Adrenal gland (tissue), 12 donors: Measurements from ENCODE around the gene BCL2. TPM values are rescaled to one million over a fixed set of nuclear protein-coding genes. Genes with fewer than 3 reads are reported as not detected.

Source experiments
- DNase-seq, 7 donors: peaks; one replicate each; pipeline ENCODE4 v3.0.0-alpha.2; 2019 to 2020
- H3K27ac ChIP-seq, 5 donors: fragments of 200-600 bp; sonication (generic) in 4 of 5; 1 replicate in 3 of 5; 2 replicates in 2 of 5; pipeline versions ENCODE4 v1.5.1 to v1.8.0; 2016 to 2020; ENCODE audit warnings: mild to moderate bottlenecking in 1 of 5
- H3K27me3 ChIP-seq: fragments of 200-600 bp; 2 replicates; pipeline ENCODE4 v1.8.0; 2021
- H3K36me3 ChIP-seq, 2 donors: fragments of 200-600 bp; replicated peaks in 1 of 2; 1 replicate in 1 of 2; 2 replicates in 1 of 2; pipeline versions ENCODE4 v1.5.1 to v1.8.0; 2018 to 2022
- H3K4me1 ChIP-seq, 2 donors: fragments of 200-600 bp; replicated peaks in 1 of 2; 1 replicate in 1 of 2; 2 replicates in 1 of 2; pipeline versions ENCODE4 v1.5.1 to v1.8.0; 2018 to 2021
- H3K4me3 ChIP-seq, 4 donors: fragments of 200-600 bp; sonication (generic) in 3 of 4; one replicate each; pipeline ENCODE4 v1.5.1; 2016 to 2018
- H3K9me3 ChIP-seq, 3 donors: fragments of 200-600 bp; sonication (generic) in 1 of 3; replicated peaks in 1 of 3; 1 replicate in 2 of 3; 2 replicates in 1 of 3; pipeline versions ENCODE4 v1.5.1 to v1.8.0; 2016 to 2021
- CTCF ChIP-seq, 6 experiments: fragments of 450-650 bp in 4 of 6; fragments of 200-600 bp in 2 of 6; sonication (generic) in 1 of 6; IDR thresholded peaks; 1 replicate in 5 of 6; 2 replicates in 1 of 6; pipeline versions ENCODE4 v1.5.1 to v1.8.0; 2016 to 2021; ENCODE audit warnings: antibody characterized with exemption in 6 of 6, mild to moderate bottlenecking in 2 of 6, moderate library complexity in 1 of 6
- POLR2A ChIP-seq, 2 donors: fragments of 450-650 bp; IDR thresholded peaks; one replicate each; pipeline ENCODE4 v1.6.1; 2017; ENCODE audit warnings: antibody characterized with exemption in 2 of 2, mild to moderate bottlenecking in 2 of 2, moderate library complexity in 1 of 2
- WGBS, 4 donors: extraction: QIAGEN DNeasy Blood & Tissue Kit in 2 of 4; methylation state at CpG; one replicate each; pipeline versions ENCODE4 v1.1.5 to v1.1.7; 2013 to 2017; 5-methylcytosine and 5-hydroxymethylcytosine counted together
- intact Hi-C, 2 donors: fragments of 100-400 bp; cut with DNase I; formaldehyde crosslinking; loops; one replicate each; pipeline versions ENCODE4 v1.14.1 to v1.15.0; 2022 to 2023
- polyA plus RNA-seq, 3 donors: library from polyadenylated mRNA; stranded (reverse); fragments of 200-250 nt in 2 of 3; fragments of 350-450 nt in 1 of 3; fragmentation: Illumina TruSeq in 1 of 3; extraction: RNeasy Lipid Tissue Mini Kit (QIAGEN cat#74804) in 1 of 3; gene quantifications; one replicate each; pipeline ENCODE4 v1.2.3, GENCODE V29; 2013 to 2014
- total RNA-seq, 9 donors: library from RNA; depleted of rRNA in 4 of 9; stranded (reverse); fragments of >200 nt in 4 of 9; fragments of 120-200 nt in 1 of 9; fragmentation: NEBNext Ultra II Directional in 1 of 9; extraction: Animal tissue kit (Norgen Biotek cat#: 25700) in 1 of 9; gene quantifications; one replicate each; pipeline versions ENCODE4 v1.1.0 to v1.2.4, GENCODE V29; 2013 to 2023
- donor health status: healthy with polysubstance abuse.
- donor health status: Bipolar disorder and iron deficiency.
- donor health status: DM: yes; HTN: yes; CAD: no.
- donor health status: DM: no; HTN: no; CAD: no.
- donor health status: DM: no; HTN: no; CAD: no.
- donor health status: DM: yes; HTN: yes; CAD: no.

Gene BCL2
- total and polyA plus RNA-seq, 12 donors: 0.85 to 7.7 (median 3.4) TPM

GRCh38 chr18:63262369-63263335 is 56.9 kb downstream of the BCL2 start:
- H3K4me1 ChIP-seq: no peaks in the 10 kb centered on the region
- peak overlapping the region in 2 of 5 donors; percentile 1 to 7 for H3K27ac ChIP-seq
- no peaks in the 10 kb centered on the region for H3K27me3 ChIP-seq
- 62 to 78% (median 69%) methylated on average over 12 of the region's 12 CpGs for WGBS, 4 donors
- no peak overlapping the region for H3K4me3 ChIP-seq
- intact Hi-C loops: no loop called here
- no peaks in the 10 kb centered on the region for H3K9me3 ChIP-seq
- TF ChIP-seq CTCF (IDR thresholded peaks at IDR 0.05): no peak
- no peak for TF ChIP-seq POLR2A (IDR thresholded peaks at IDR 0.05)
- H3K36me3 ChIP-seq: no peaks in the 10 kb centered on the region
- DNase-seq: no peak

GRCh38 chr18:63261029-63261428 is 58.5 kb downstream of the BCL2 start:
- no peaks in the 10 kb centered on the region for H3K36me3 ChIP-seq
- H3K4me3 ChIP-seq: no peak overlapping the region
- H3K27me3 ChIP-seq: no peaks in the 10 kb centered on the region
- H3K9me3 ChIP-seq: no peaks in the 10 kb centered on the region
- 78 to 92% (median 89%) methylated on average over 3 of the region's 3 CpGs for whole genome bisulfite sequencing, 4 donors
- intact Hi-C loops: no loop called here
- TF ChIP-seq POLR2A (IDR thresholded peaks at IDR 0.05) (no peak), CTCF (IDR thresholded peaks at IDR 0.05) (no peak)
- H3K27ac ChIP-seq: no peak overlapping the region
- H3K4me1 ChIP-seq: no peaks in the 10 kb centered on the region
- DNase-seq: no peak

GRCh38 chr18:63260380-63260754 is 59.2 kb downstream of the BCL2 start:
- TF ChIP-seq CTCF (IDR thresholded peaks at IDR 0.05): no peak
- no peak for TF ChIP-seq POLR2A (IDR thresholded peaks at IDR 0.05)
- Histone ChIP-seq H3K9me3 (no peaks in the 10 kb centered on the region), H3K36me3 (no peaks in the 10 kb centered on the region), H3K27ac (no peak overlapping the region), H3K27me3 (no peaks in the 10 kb centered on the region), H3K4me3 (no peak overlapping the region), H3K4me1 (no peaks in the 10 kb centered on the region)
- WGBS, 4 donors: 79 to 87% (median 81%) methylated on average over 7 of the region's 7 CpGs
- DNase-seq: no peak
- intact Hi-C loops: no loop called here

GRCh38 chr18:63259567-63260379 is 59.8 kb downstream of the BCL2 start:
- 70 to 82% (median 81%) methylated on average over 10 of the region's 10 CpGs for WGBS, 4 donors
- H3K27ac ChIP-seq: no peak overlapping the region

More at GRCh38 chr18:63259567-63260379, 59.8 kb downstream of the BCL2 start:
- no peaks in the 10 kb centered on the region for H3K36me3 ChIP-seq
- TF ChIP-seq POLR2A (IDR thresholded peaks at IDR 0.05) (no peak), CTCF (IDR thresholded peaks at IDR 0.05) (no peak)
- no peaks in the 10 kb centered on the region for H3K27me3 ChIP-seq
- no peak for DNase-seq
- intact Hi-C loops: no loop called here
- no peaks in the 10 kb centered on the region for H3K9me3 ChIP-seq
- H3K4me1 ChIP-seq: no peaks in the 10 kb centered on the region
- no peak overlapping the region for H3K4me3 ChIP-seq
